LNCaP clone FGC (cell line): Measurements from ENCODE around the gene ACTL7B.

ENCODE experiments used
- DNase-seq: peaks from one replicate; pipeline ENCODE4 v3.0.0-alpha.2; 2011; ENCODE audit warnings: low read depth
- H3K4me3 ChIP-seq: 2 replicates; pipeline ENCODE4 v1.5.1; 2011; ENCODE audit warnings: mild to moderate bottlenecking, low read depth, low read length, control low read depth
- CTCF ChIP-seq: IDR thresholded peaks from 2 replicates; pipeline ENCODE4 v1.5.1; 2012; ENCODE audit warnings: mild to moderate bottlenecking; ENCODE audit not compliant: control insufficient read depth, insufficient read depth; ENCODE audit errors: extremely low read depth

ACTL7B gene

GRCh38 chr9:108882052-108882888 lies 26.5 kb upstream of the ACTL7B start:
- no peak for TF ChIP-seq CTCF
- no peak overlapping the region for H3K4me3 ChIP-seq

GRCh38 chr9:108880738-108881316 lies 25.0 kb upstream of the ACTL7B start:
- H3K4me3 ChIP-seq: no peak overlapping the region
- TF ChIP-seq CTCF: no peak
- no peak for DNase-seq

More at GRCh38 chr9:108882052-108882888, 26.5 kb upstream of the ACTL7B start:
- no peak for DNase-seq

GRCh38 chr9:108877524-108877923 lies 21.7 kb upstream of the ACTL7B start:
- H3K4me3 ChIP-seq: no peak overlapping the region
- TF ChIP-seq CTCF: no peak
- no peak for DNase-seq

- no peak overlapping the region for H3K4me3 ChIP-seq
- no peak for TF ChIP-seq CTCF
- no peak for DNase-seq
These were observed 20.6 kb upstream of the ACTL7B start for GRCh38 chr9:108876425-108876824.

- no peak for DNase-seq
- no peak for TF ChIP-seq CTCF
- H3K4me3 ChIP-seq: no peak overlapping the region
These were observed 18.4 kb upstream of the ACTL7B start for GRCh38 chr9:108874058-108874788.

- no peak overlapping the region for H3K4me3 ChIP-seq
- TF ChIP-seq CTCF: no peak
- DNase-seq: no peak
These were observed 13.4 kb upstream of the ACTL7B start for GRCh38 chr9:108869092-108869725.
